SU-DHL-6 (cell line): ENCODE measurements around the gene ANGPTL8.

Source experiments
- H2AFZ ChIP-seq: fragments of 200-600 bp; sonication (generic); 2 replicates; pipeline ENCODE4 v1.6.1; 2014; ENCODE audit warnings: low read depth, mild to moderate bottlenecking, moderate library complexity, mixed read lengths, antibody characterized with exemption, low read length; ENCODE audit not compliant: severe bottlenecking
- H3F3A ChIP-seq: fragments of 200-600 bp; shearing (Covaris generic); 2 replicates; pipeline ENCODE4 v1.6.0; 2016; ENCODE audit warnings: antibody characterized with exemption, mild to moderate bottlenecking; ENCODE audit not compliant: insufficient read depth
- H3K27ac ChIP-seq: fragments of 200-600 bp; sonication (generic); 2 replicates; pipeline ENCODE4 v1.5.1; 2016; ENCODE audit warnings: low read depth, mild to moderate bottlenecking, low read length, moderate library complexity, mixed read lengths
- H3K27me3 ChIP-seq: fragments of 200-600 bp; sonication (generic), shearing (Covaris generic); 2 replicates; pipeline ENCODE4 v1.6.0; 2014; ENCODE audit warnings: mild to moderate bottlenecking, low read length
- H3K36me3 ChIP-seq: fragments of 200-600 bp; sonication (generic); 2 replicates; pipeline ENCODE4 v1.6.1; 2014; ENCODE audit warnings: mild to moderate bottlenecking, low read length, mixed read lengths
- H3K4me2 ChIP-seq: fragments of 300-600, 200-600 bp; shearing (Covaris generic), sonication (generic); 2 replicates; pipeline ENCODE4 v1.6.0; 2014; ENCODE audit warnings: low read length, low read depth, mild to moderate bottlenecking; ENCODE audit not compliant: poor library complexity, severe bottlenecking
- H3K4me3 ChIP-seq: fragments of 200-600 bp; sonication (generic); 2 replicates; pipeline ENCODE4 v1.5.1; 2014; ENCODE audit warnings: antibody characterized with exemption, low read length, mild to moderate bottlenecking, mixed read lengths; ENCODE audit not compliant: insufficient read depth, poor library complexity, severe bottlenecking
- H3K79me2 ChIP-seq: fragments of 200-600 bp; sonication (generic); 2 replicates; pipeline ENCODE4 v1.6.1; 2014; ENCODE audit warnings: mild to moderate bottlenecking, low read length, moderate library complexity; ENCODE audit not compliant: insufficient read depth
- H3K9ac ChIP-seq: fragments of 200-600 bp; sonication (generic); 2 replicates; pipeline ENCODE4 v1.7.0; 2014; ENCODE audit warnings: mild to moderate bottlenecking, low read length
- H3K9me2 ChIP-seq: fragments of 200-600 bp; sonication (generic); replicated peaks from 2 replicates; pipeline ENCODE4 v1.6.1; 2014; ENCODE audit warnings: low read length; ENCODE audit not compliant: insufficient read depth
- H3K9me3 ChIP-seq: fragments of 200-600 bp; sonication (generic); 2 replicates; pipeline ENCODE4 v1.6.1; 2014; ENCODE audit warnings: low read length, mixed read lengths; ENCODE audit not compliant: insufficient read depth
- H4K20me1 ChIP-seq: fragments of 200-600 bp; sonication (generic); 2 replicates; pipeline ENCODE4 v1.6.1; 2014; ENCODE audit warnings: low read depth, mild to moderate bottlenecking, antibody characterized with exemption, low read length, moderate library complexity, mixed read lengths
- EZH2phosphoT487 ChIP-seq: fragments of 200-600 bp; sonication (generic), shearing (Covaris generic); conservative IDR thresholded peaks from 2 replicates; pipeline ENCODE4 v1.6.1; 2018; ENCODE audit warnings: mild to moderate bottlenecking, antibody characterized with exemption, low read length, moderate library complexity, mixed read lengths
- TF ChIP-seq, protein P1 (sequence below): fragments of 200-600 bp; sonication (generic); IDR thresholded peaks from one replicate; pipeline ENCODE4 v1.5.1; 2017; ENCODE audit warnings: antibody characterized with exemption, mild to moderate bottlenecking, low read length, moderate library complexity; ENCODE audit not compliant: insufficient read depth, poor library complexity, severe bottlenecking

The ANGPTL8 gene

DNA sequence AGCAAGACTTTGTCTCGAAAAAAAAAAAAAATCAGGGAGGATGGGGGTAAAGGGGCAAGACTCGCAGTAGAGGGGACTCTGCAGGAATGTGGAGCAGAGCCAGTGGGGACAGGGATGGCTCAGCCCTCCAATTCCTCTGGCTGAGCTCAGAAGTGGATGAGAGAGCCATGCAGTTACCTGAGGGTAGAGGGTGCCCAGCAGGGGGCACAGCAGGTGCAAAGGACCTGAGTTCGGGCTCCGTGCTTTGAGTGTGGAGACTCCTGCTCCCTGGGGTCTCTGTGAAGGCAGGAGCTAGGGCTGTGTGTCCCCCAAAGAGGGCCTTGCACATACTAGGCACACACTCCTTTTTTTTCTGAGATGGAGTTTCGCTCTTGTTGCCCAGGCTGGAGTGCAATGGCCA, 15.2 kb downstream of the ANGPTL8 start:
- Histone ChIP-seq H3K36me3 (no peaks in the 10 kb centered on the region), H2AFZ (no peak overlapping the region), H4K20me1 (no peaks in the 10 kb centered on the region), H3K9ac (no peak overlapping the region), H3K4me2 (no peak overlapping the region), H3K27me3 (no peaks in the 10 kb centered on the region), H3F3A (no peaks in the 10 kb centered on the region), H3K27ac (no peak overlapping the region), H3K79me2 (no peaks in the 10 kb centered on the region), H3K9me3 (no peaks in the 10 kb centered on the region), H3K9me2 (no peaks in the 10 kb centered on the region), H3K4me3 (no peak overlapping the region)
- no peak for TF ChIP-seq EZH2phosphoT487
- TF ChIP-seq, protein P1, sequence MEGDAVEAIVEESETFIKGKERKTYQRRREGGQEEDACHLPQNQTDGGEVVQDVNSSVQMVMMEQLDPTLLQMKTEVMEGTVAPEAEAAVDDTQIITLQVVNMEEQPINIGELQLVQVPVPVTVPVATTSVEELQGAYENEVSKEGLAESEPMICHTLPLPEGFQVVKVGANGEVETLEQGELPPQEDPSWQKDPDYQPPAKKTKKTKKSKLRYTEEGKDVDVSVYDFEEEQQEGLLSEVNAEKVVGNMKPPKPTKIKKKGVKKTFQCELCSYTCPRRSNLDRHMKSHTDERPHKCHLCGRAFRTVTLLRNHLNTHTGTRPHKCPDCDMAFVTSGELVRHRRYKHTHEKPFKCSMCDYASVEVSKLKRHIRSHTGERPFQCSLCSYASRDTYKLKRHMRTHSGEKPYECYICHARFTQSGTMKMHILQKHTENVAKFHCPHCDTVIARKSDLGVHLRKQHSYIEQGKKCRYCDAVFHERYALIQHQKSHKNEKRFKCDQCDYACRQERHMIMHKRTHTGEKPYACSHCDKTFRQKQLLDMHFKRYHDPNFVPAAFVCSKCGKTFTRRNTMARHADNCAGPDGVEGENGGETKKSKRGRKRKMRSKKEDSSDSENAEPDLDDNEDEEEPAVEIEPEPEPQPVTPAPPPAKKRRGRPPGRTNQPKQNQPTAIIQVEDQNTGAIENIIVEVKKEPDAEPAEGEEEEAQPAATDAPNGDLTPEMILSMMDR, result no peak

DNA sequence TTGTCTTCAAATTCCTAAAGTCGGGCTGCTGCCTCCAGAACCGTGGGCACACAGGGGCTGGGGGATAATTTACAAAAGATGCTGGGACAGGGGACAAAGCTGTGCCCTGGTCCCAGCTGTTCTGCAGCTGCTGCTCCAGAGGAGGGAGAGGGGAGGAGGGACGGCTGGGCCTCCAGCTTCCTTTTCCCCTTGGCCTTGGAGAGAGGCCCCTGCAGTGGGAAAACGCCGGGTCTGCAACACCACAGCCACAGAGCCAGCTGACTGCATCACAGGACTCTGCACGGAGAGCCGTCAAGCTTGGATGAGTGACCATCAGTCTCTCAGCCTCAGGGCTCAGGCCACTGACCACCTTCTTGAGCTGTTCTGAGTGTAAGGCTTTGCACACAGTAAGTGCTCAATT, 16.8 kb downstream of the ANGPTL8 start:
- H3K9me3 ChIP-seq, result no peaks in the 10 kb centered on the region
- no peaks in the 10 kb centered on the region for H3F3A ChIP-seq
- no peak overlapping the region for H3K4me3 ChIP-seq
- no peaks in the 10 kb centered on the region for H3K79me2 ChIP-seq
- TF ChIP-seq, protein P1, result no peak
- TF ChIP-seq EZH2phosphoT487, result no peak
- no peaks in the 10 kb centered on the region for H4K20me1 ChIP-seq
- H3K9ac ChIP-seq, result no peak overlapping the region
- no peaks in the 10 kb centered on the region for H3K36me3 ChIP-seq
- H3K27me3 ChIP-seq, result no peaks in the 10 kb centered on the region
- no peak overlapping the region for H3K27ac ChIP-seq
- H3K4me2 ChIP-seq, result no peak overlapping the region
- no peaks in the 10 kb centered on the region for H3K9me2 ChIP-seq
- H2AFZ ChIP-seq, result no peak overlapping the region

DNA sequence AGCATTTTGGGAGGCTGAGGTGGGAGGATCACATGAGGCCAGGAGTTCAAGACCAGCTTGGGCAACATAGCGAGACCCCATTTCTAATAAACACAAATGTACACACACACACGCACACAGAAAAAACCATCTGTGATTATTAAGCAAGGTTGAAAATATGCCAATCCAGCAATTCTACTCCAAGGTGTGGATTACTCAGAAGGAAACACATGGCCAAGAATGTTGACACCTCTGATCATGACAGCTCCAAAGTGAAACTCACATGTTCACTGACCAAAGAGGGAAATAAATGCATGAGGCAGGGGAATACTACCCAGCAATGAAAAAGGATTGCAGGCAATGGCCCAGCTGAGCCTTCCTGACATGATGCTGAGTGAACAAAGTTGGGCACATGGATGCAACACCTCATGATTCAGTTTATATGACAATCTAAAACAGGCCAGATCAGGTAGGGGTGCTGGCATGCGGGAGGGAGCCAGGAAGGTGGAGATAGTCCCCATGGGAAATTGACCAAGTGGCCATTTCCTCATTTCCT, 18.5 kb downstream of the ANGPTL8 start:
- TF ChIP-seq, protein P1, result no peak
- no peak for TF ChIP-seq EZH2phosphoT487
- H3K36me3 ChIP-seq, result no peaks in the 10 kb centered on the region

DNA sequence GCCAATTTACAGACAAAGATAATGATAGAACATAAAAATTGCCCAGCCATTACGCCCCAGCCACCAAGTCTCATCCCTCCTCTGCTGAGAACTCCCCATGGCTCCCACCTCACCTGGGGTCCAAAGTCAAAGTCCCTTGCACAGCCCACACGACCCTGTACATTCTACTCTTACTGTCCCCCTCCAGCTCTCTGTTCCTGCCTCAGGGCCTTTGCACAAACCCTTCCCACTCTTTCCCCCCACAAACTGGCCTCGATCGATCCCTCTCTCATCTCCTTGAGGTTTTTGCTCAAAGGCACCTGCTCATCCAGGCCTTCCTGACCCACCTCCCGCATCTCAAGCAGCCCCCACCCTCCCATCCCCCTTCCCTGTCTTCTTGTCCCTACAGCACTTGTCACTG, 21.6 kb downstream of the ANGPTL8 start:
- Histone ChIP-seq H3K9ac (no peak overlapping the region), H3K9me3 (no peaks in the 10 kb centered on the region), H4K20me1 (no peaks in the 10 kb centered on the region), H3K27me3 (no peaks in the 10 kb centered on the region), H3K36me3 (no peaks in the 10 kb centered on the region), H3K4me2 (no peak overlapping the region), H3K27ac (no peak overlapping the region), H3K79me2 (no peaks in the 10 kb centered on the region), H3K4me3 (no peak overlapping the region), H2AFZ (no peak overlapping the region), H3K9me2 (no peaks in the 10 kb centered on the region), H3F3A (no peaks in the 10 kb centered on the region)
- no peak for TF ChIP-seq EZH2phosphoT487
- TF ChIP-seq, protein P1, result no peak

More for the DNA sequence above, 18.5 kb downstream of the ANGPTL8 start:
- H3K9me2 ChIP-seq, result no peaks in the 10 kb centered on the region
- no peaks in the 10 kb centered on the region for H3K79me2 ChIP-seq
- H3K4me2 ChIP-seq, result no peak overlapping the region
- no peak overlapping the region for H3K9ac ChIP-seq
- no peak overlapping the region for H2AFZ ChIP-seq
- no peak overlapping the region for H3K27ac ChIP-seq
- no peaks in the 10 kb centered on the region for H4K20me1 ChIP-seq
- no peaks in the 10 kb centered on the region for H3F3A ChIP-seq
- no peaks in the 10 kb centered on the region for H3K9me3 ChIP-seq
- no peaks in the 10 kb centered on the region for H3K27me3 ChIP-seq
- H3K4me3 ChIP-seq, result no peak overlapping the region
